Natural killer cell treated with Interleukin-12 subunit alpha and Interleukin-12 subunit beta and Interleukin-15 and Interleukin-18, amount 100 ng/mL, for 72 hours (primary cell): ENCODE results near the gene STAT5A. TPM values are rescaled to one million over a fixed set of nuclear protein-coding genes. Genes with fewer than 3 reads are reported as not detected.
"Not testable (repeated sequence)": the region's sequence is repeated elsewhere in the genome, so short reads cannot be mapped to it uniquely, and the experiment has no call there.

Experiments
- ATAC-seq, 2 donors: fragments of 150-1000 bp; cut with Tn5 transposase in 1 of 2; sonication (Bioruptor Pico), chemical (Tn5 transposase) in 1 of 2; 2 replicates each; pipeline ENCODE4 v1.10.0; 2021
- DNase-seq: peaks from one replicate; pipeline ENCODE4 v3.0.0; 2022; ENCODE audit warnings: low spot score
- H3K27ac Mint-ChIP-seq, 2 donors: 1 replicate in 1 of 2; 2 replicates in 1 of 2; pipeline ENCODE4 v1.8.0; 2022; ENCODE audit warnings: mixed read lengths in 2 of 2, mild to moderate bottlenecking in 1 of 2, moderate library complexity in 1 of 2
- H3K27me3 Mint-ChIP-seq, 2 donors: 1 replicate in 1 of 2; 2 replicates in 1 of 2; pipeline ENCODE4 v1.8.0; 2022; ENCODE audit warnings: mixed read lengths in 2 of 2
- H3K36me3 Mint-ChIP-seq: one replicate; pipeline ENCODE4 v1.8.0; 2022; ENCODE audit warnings: mixed read lengths
- H3K4me1 Mint-ChIP-seq, 2 donors: 1 replicate in 1 of 2; 2 replicates in 1 of 2; pipeline ENCODE4 v1.8.0; 2022; ENCODE audit warnings: low read depth in 2 of 2, mixed read lengths in 2 of 2, mild to moderate bottlenecking in 1 of 2
- H3K4me3 Mint-ChIP-seq: one replicate; pipeline ENCODE4 v1.8.0; 2022; ENCODE audit warnings: mixed read lengths
- H3K9me3 Mint-ChIP-seq: 2 replicates; pipeline ENCODE4 v1.8.0; 2022; ENCODE audit warnings: mixed read lengths
- total RNA-seq, 2 donors: library from RNA; stranded (reverse); gene quantifications; one replicate each; pipeline ENCODE4 v1.2.3, GENCODE V29; 2022

STAT5A gene
- total RNA-seq, 2 donors from 2014 or later, result 187 to 392 TPM

- Mint-ChIP-seq H3K36me3 (peaks cover 16% of the 10 kb centered on the region), H3K27ac (peak overlapping the region; percentile 18 to 27), H3K4me3 (no peak overlapping the region), H3K27me3 (no peaks in the 10 kb centered on the region), H3K9me3 (no peaks in the 10 kb centered on the region), H3K4me1 (peaks cover 21 to 27% of the 10 kb centered on the region in 2 donors)
- DNase-seq (no peak), ATAC-seq (no peak)
Measured at GRCh38 chr17:42347606-42348005, 59.3 kb downstream of the STAT5A start.

- no peaks in the 10 kb centered on the region for H3K9me3 Mint-ChIP-seq
- ATAC-seq (no peak), DNase-seq (no peak)
- H3K4me1 Mint-ChIP-seq, result peaks cover 18 to 27% of the 10 kb centered on the region in 2 donors
- no peaks in the 10 kb centered on the region for H3K27me3 Mint-ChIP-seq
- H3K36me3 Mint-ChIP-seq, result peaks cover 16% of the 10 kb centered on the region
- H3K27ac Mint-ChIP-seq, result peak overlapping the region; percentile 18 to 27
- no peak overlapping the region for H3K4me3 Mint-ChIP-seq
Measured at GRCh38 chr17:42348104-42348503, 59.8 kb downstream of the STAT5A start.

DNA sequence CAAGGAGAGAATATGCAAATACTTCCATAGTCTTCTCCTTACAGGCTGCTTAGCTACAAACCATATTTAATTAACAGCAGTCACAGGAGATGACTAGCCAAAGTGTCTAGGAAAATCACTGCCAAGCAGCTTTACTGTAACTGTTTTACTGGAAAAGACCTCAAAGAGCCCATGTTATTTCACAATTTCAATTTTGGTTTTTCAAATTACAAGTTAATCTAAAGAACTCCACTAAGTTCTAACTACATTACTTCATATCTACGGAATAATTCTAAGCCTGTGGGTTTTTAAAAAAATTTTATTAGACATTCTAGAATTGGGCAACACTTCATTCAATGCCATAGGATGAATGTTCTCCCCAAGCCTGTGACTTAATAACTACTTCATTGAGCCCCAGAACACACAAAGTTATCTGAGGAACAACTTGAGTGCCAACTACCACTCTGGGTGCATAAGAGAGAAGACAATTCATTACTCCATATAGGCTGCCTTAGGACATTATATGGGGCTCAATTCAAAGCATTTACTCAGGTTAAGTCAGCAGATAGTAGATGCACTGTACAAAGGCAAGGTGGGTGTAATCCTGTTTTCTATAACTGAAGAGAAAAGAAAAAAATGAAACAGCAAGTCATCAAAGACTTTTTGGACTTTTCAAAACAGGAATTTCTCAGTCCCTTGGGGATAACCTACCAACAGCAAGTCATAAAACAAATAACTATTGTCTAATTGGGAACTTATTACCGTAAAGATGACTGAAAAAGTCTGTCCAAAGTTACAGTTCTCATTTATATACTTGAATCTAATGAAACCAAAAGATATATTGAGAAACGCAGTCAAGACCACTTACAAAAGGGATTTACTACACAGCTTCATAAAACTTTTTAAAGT, 66.9 kb downstream of the STAT5A start:
- no peak for DNase-seq
- no peak for ATAC-seq
- H3K9me3 Mint-ChIP-seq, result no peaks in the 10 kb centered on the region
- peak overlapping the region; percentile 10 to 31 for H3K27ac Mint-ChIP-seq
- no peaks in the 10 kb centered on the region for H3K36me3 Mint-ChIP-seq
- peaks cover 21 to 23% of the 10 kb centered on the region in 2 donors for H3K4me1 Mint-ChIP-seq
- peak overlapping the region; percentile 38 for H3K4me3 Mint-ChIP-seq
- H3K27me3 Mint-ChIP-seq, result no peaks in the 10 kb centered on the region

- ATAC-seq (no peak), DNase-seq (no peak)
- Mint-ChIP-seq H3K9me3 (no peaks in the 10 kb centered on the region), H3K36me3 (peaks cover under 1% of the 10 kb centered on the region), H3K4me1 (peaks cover 41 to 45% of the 10 kb centered on the region in 2 donors), H3K27me3 (no peaks in the 10 kb centered on the region), H3K4me3 (no peak overlapping the region), H3K27ac (no peak overlapping the region)
Measured at GRCh38 chr17:42358434-42358833, 70.1 kb downstream of the STAT5A start.

DNA sequence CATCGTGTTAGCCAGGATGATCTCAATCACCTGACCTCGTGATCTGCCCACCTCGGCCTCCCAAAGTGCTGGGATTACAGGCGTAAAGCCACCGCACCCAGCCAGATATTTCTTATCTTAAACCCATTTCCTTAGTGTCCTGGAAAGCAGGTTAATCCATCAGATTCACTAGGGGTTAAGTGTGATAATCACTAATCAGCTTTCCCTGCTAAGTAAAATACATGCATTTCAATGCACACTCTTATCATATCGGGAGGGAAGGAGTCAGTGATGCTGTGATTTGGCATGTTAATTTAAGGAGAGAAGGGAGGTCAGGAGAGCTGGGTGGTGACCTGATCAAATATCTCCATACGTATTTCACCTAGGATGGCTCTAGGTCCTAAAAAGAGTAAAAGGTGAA, 70.8 kb downstream of the STAT5A start:
- H3K27me3 Mint-ChIP-seq, result no peaks in the 10 kb centered on the region
- no peak overlapping the region for H3K4me3 Mint-ChIP-seq
- no peaks in the 10 kb centered on the region for H3K9me3 Mint-ChIP-seq
- H3K36me3 Mint-ChIP-seq, result peaks cover 7% of the 10 kb centered on the region
- ATAC-seq (no peak), DNase-seq (no peak)
- H3K27ac Mint-ChIP-seq, result peak overlapping the region in 1 of 2 donors; percentile 20
- peaks cover 43 to 49% of the 10 kb centered on the region in 2 donors for H3K4me1 Mint-ChIP-seq

GRCh38 chr17:42360388-42360787, 72.1 kb downstream of the STAT5A start:
- not testable (repeated sequence) for H3K9me3 Mint-ChIP-seq, H3K36me3 Mint-ChIP-seq, ATAC-seq, H3K27me3 Mint-ChIP-seq, DNase-seq, H3K4me3 Mint-ChIP-seq, H3K27ac Mint-ChIP-seq
- H3K4me1 Mint-ChIP-seq, result peaks cover 51 to 57% of the 10 kb centered on the region in 2 donors

Other genes with a start within 250 kb of the STAT5A start
- gene C17orf113, start 237.9 kb upstream of the STAT5A start, total RNA-seq, result not detected
- not detected for gene ZNF385C, start 190.0 kb upstream of the STAT5A start, total RNA-seq
- gene DHX58, start 175.8 kb upstream of the STAT5A start, total RNA-seq, result 1 to 10 TPM; 7.0 to 7.6 TPM
- 10 to 100 TPM; 16.5 to 56.5 TPM for gene KAT2A, start 167.1 kb upstream of the STAT5A start, total RNA-seq
- gene HSPB9, start 165.7 kb upstream of the STAT5A start, total RNA-seq, result not detected
- gene RAB5C, start 133.5 kb upstream of the STAT5A start, total RNA-seq, result 10 to 100 TPM; 67.4 to 73.7 TPM
- gene KCNH4, start 107.4 kb upstream of the STAT5A start, total RNA-seq, result 1 to 10 TPM in 1 of 2 donors, under 1 TPM in 1; 0.33 to 2.5 TPM
- not detected for gene HCRT, start 103.0 kb upstream of the STAT5A start, total RNA-seq
- gene GHDC, start 94.0 kb upstream of the STAT5A start, total RNA-seq, result 10 to 100 TPM; 13.2 to 17.5 TPM
- 100 to 1,000 TPM; 131 to 209 TPM for gene STAT5B, start 12.1 kb upstream of the STAT5A start, total RNA-seq
- 100 to 1,000 TPM; 171 to 344 TPM for gene STAT3, start 99.9 kb downstream of the STAT5A start, total RNA-seq
- under 1 TPM in 1 of 2 donors, not detected in 1; 0.17 TPM for gene CAVIN1, start 134.8 kb downstream of the STAT5A start, total RNA-seq
- 10 to 100 TPM in 1 of 2 donors, 1 to 10 TPM in 1; 6.7 to 13.9 TPM for gene ATP6V0A1, start 170.4 kb downstream of the STAT5A start, total RNA-seq
- gene NAGLU, start 247.7 kb downstream of the STAT5A start, total RNA-seq, result 10 to 100 TPM; 18.1 to 19.3 TPM